PC-9 (cell line): Measurements from ENCODE around the gene SP110. TPM values are rescaled to one million over a fixed set of nuclear protein-coding genes. Genes with fewer than 3 reads are reported as not detected.

Source experiments
- BruUV-seq: library from RNA; stranded (reverse); fragments of 400-500 nt; replicated peaks from 2 replicates; lab custom pipeline; 2021; lab: Mats Ljungman, UMichigan
- CTCF ChIA-PET: fragments of 300-600 bp; sonication (Branson Sonifier 250); formaldehyde crosslinking; loops from one replicate; lab custom pipeline; 2022; ENCODE audit warnings: antibody characterized with exemption; lab: Charles Lee
- POLR2A ChIA-PET: fragments of 300-600 bp; sonication (Branson Sonifier 250); formaldehyde crosslinking; loops from one replicate; lab custom pipeline; 2022; ENCODE audit warnings: antibody characterized with exemption; ENCODE audit not compliant: unreplicated experiment; lab: Charles Lee
- DNase-seq, 2 experiments: peaks; one replicate each; pipeline versions ENCODE4 v3.0.0 to v3.0.0-alpha.2; 2015 to 2022; ENCODE audit warnings: mixed read lengths in 1 of 2
- H2AFZ ChIP-seq: fragments of 200-600 bp; sonication (generic); 2 replicates; pipeline ENCODE4 v1.8.1; 2017; ENCODE audit warnings: antibody characterized with exemption
- H3F3A ChIP-seq: fragments of 200-600 bp; sonication (generic); 2 replicates; pipeline ENCODE4 v1.8.1; 2017; ENCODE audit warnings: antibody characterized with exemption, mild to moderate bottlenecking, low read depth; ENCODE audit not compliant: insufficient read depth
- H3K27ac ChIP-seq: fragments of 200-600 bp; sonication (generic); 2 replicates; pipeline ENCODE4 v1.6.1; 2016; ENCODE audit warnings: mixed run types
- H3K27me3 ChIP-seq: fragments of 200-600 bp; sonication (generic); 2 replicates; pipeline ENCODE4 v1.6.1; 2016; ENCODE audit warnings: low read depth, mixed run types; ENCODE audit not compliant: insufficient read depth
- H3K36me3 ChIP-seq: fragments of 200-600 bp; sonication (generic); 2 replicates; pipeline ENCODE4 v1.6.1; 2016; ENCODE audit warnings: low read depth, mixed run types
- H3K4me1 ChIP-seq: fragments of 200-600 bp; sonication (generic); replicated peaks from 2 replicates; pipeline ENCODE4 v1.6.1; 2016; ENCODE audit warnings: mixed run types; ENCODE audit not compliant: insufficient read depth
- H3K4me2 ChIP-seq: fragments of 200-600 bp; sonication (generic); 2 replicates; pipeline ENCODE4 v1.6.1; 2017; ENCODE audit warnings: mixed run types
- H3K4me3 ChIP-seq: fragments of 200-600 bp; sonication (generic); 2 replicates; pipeline ENCODE4 v1.6.1; 2016; ENCODE audit warnings: mixed run types
- H3K79me2 ChIP-seq: fragments of 200-600 bp; sonication (generic); 2 replicates; pipeline ENCODE4 v1.6.1; 2017; ENCODE audit warnings: low read depth, mixed run types
- H3K9me2 ChIP-seq: fragments of 200-600 bp; sonication (generic); 2 replicates; pipeline ENCODE4 v1.8.1; 2017; ENCODE audit warnings: mild to moderate bottlenecking; ENCODE audit not compliant: insufficient read depth
- H3K9me3 ChIP-seq: fragments of 200-600 bp; sonication (generic); 2 replicates; pipeline ENCODE4 v1.8.1; 2016; ENCODE audit warnings: low read depth; ENCODE audit not compliant: insufficient read depth
- H4K20me1 ChIP-seq: fragments of 200-600 bp; sonication (generic); 2 replicates; pipeline ENCODE4 v1.8.1; 2017; ENCODE audit not compliant: insufficient read depth
- CTCF ChIP-seq: fragments of 200-600 bp; sonication (generic); conservative IDR thresholded peaks from 2 replicates; pipeline ENCODE4 v1.6.1; 2017; ENCODE audit warnings: mixed run types, antibody characterized with exemption, mild to moderate bottlenecking, moderate library complexity
- EZH2 ChIP-seq: fragments of 200-600 bp; sonication (generic); IDR thresholded peaks from 2 replicates; pipeline ENCODE4 v1.8.0; 2017; ENCODE audit warnings: antibody characterized with exemption, low read depth
- intact Hi-C: fragments of 100-400 bp; cut with micrococcal nuclease; formaldehyde crosslinking; loops from one replicate; pipeline ENCODE4 v1.10.0; 2022; ENCODE audit not compliant: unreplicated experiment
- total RNA-seq: library from RNA; stranded (reverse); gene quantifications from 2 replicates; pipeline ENCODE4 v1.2.3, GENCODE V29; 2021

SP110 gene
- total RNA-seq, 1 experiment from 2014 or later = 10.5 TPM

GRCh38 chr2:230170532-230170931 is 49.3 kb downstream of the SP110 start:
- CTCF ChIA-PET = interaction anchor here (0.5 to 0.6 kb wide), 3 partner anchors 10 to 689 kb away, joined by 3 to 5 read pairs (median 3); no protein-coding TSS in a partner anchor

GRCh38 chr2:230166557-230167170 is 53.1 kb downstream of the SP110 start:
- intact Hi-C loops = no loop called here
- Histone ChIP-seq H3F3A (peaks cover 8% of the 10 kb centered on the region; the same call in 1 of the 2 replicates), H3K9me2 (no peaks in the 10 kb centered on the region), H3K9me3 (no peaks in the 10 kb centered on the region), H4K20me1 (no peaks in the 10 kb centered on the region), H2AFZ (no peak overlapping the region), H3K79me2 (no peaks in the 10 kb centered on the region), H3K4me1 (peaks cover 7% of the 10 kb centered on the region; the same call in 1 of the 2 replicates), H3K4me3 (no peak overlapping the region), H3K36me3 (no peaks in the 10 kb centered on the region), H3K4me2 (no peak overlapping the region), H3K27me3 (no peaks in the 10 kb centered on the region), H3K27ac (no peak overlapping the region)
- ChIA-PET CTCF (interaction anchor here (0.6 kb wide), 1 partner anchor 164 kb away, joined by 3 read pairs; no protein-coding TSS in a partner anchor), POLR2A (no interaction called here)
- DNase-seq = no peak
- BruUV-seq = no TSS peak
- no peak for TF ChIP-seq EZH2
- TF ChIP-seq CTCF = no peak

More at GRCh38 chr2:230170532-230170931, 49.3 kb downstream of the SP110 start:
- Histone ChIP-seq H3F3A (peaks cover 8% of the 10 kb centered on the region; the same call in 1 of the 2 replicates), H3K4me2 (peak overlapping the region; percentile 79), H3K4me1 (peaks cover 7% of the 10 kb centered on the region; the same call in 1 of the 2 replicates), H2AFZ (peak overlapping the region; percentile 67), H3K27me3 (no peaks in the 10 kb centered on the region), H3K9me3 (no peaks in the 10 kb centered on the region), H3K36me3 (no peaks in the 10 kb centered on the region), H3K79me2 (no peaks in the 10 kb centered on the region), H3K27ac (no peak overlapping the region), H4K20me1 (no peaks in the 10 kb centered on the region), H3K9me2 (no peaks in the 10 kb centered on the region), H3K4me3 (peak overlapping the region; percentile 14; the same call in 1 of the 2 replicates)
- POLR2A ChIA-PET = no interaction called here
- TF ChIP-seq CTCF (no peak), EZH2 (no peak)
- no TSS peak for BruUV-seq
- intact Hi-C loops = no loop called here
- peak; percentile 17 to 75 for DNase-seq

- Histone ChIP-seq H3K27me3 (no peaks in the 10 kb centered on the region), H3K27ac (no peak overlapping the region), H3K79me2 (no peaks in the 10 kb centered on the region), H3K4me1 (no peaks in the 10 kb centered on the region), H3K9me3 (no peaks in the 10 kb centered on the region), H3F3A (peaks cover 3% of the 10 kb centered on the region; the same call in 1 of the 2 replicates), H3K36me3 (no peaks in the 10 kb centered on the region), H3K9me2 (no peaks in the 10 kb centered on the region), H3K4me3 (no peak overlapping the region), H4K20me1 (no peaks in the 10 kb centered on the region), H3K4me2 (no peak overlapping the region), H2AFZ (no peak overlapping the region)
- intact Hi-C loops = no loop called here
- DNase-seq = no peak
- POLR2A ChIA-PET = no interaction called here
- CTCF ChIA-PET = no interaction called here
- BruUV-seq = no TSS peak
- no peak for TF ChIP-seq EZH2
- no peak for TF ChIP-seq CTCF
These were observed 55.6 kb downstream of the SP110 start for GRCh38 chr2:230164139-230164538.
